Heart right ventricle (tissue), 16 donors: ENCODE data around the gene HYCC1. TPM values are rescaled to one million over a fixed set of nuclear protein-coding genes. Genes with fewer than 3 reads are reported as not detected.

Experiments used
- ATAC-seq, 8 donors: fragments of 200-7000 bp; cut with Tn5 transposase; one replicate each; pipeline ENCODE4 v1.9.1; 2020; ENCODE audit warnings: mild to moderate bottlenecking in 8 of 8, moderate library complexity in 8 of 8, moderate number of reproducible peaks in 1 of 8
- DNase-seq, 2 donors: peaks; one replicate each; pipeline ENCODE4 v3.0.0-alpha.2; 2020
- H3K27ac ChIP-seq, 10 donors: fragments of 200-600 bp; sonication (generic) in 2 of 10; one replicate each; pipeline versions ENCODE4 v1.5.0 to v1.8.0; 2020 to 2022; ENCODE audit warnings: mild to moderate bottlenecking in 3 of 10
- H3K27me3 ChIP-seq, 7 donors: fragments of 200-600 bp; one replicate each; pipeline ENCODE4 v1.8.0; 2021 to 2022; ENCODE audit warnings: mild to moderate bottlenecking in 2 of 7
- H3K36me3 ChIP-seq, 9 donors: fragments of 200-600 bp; sonication (generic) in 1 of 9; one replicate each; pipeline versions ENCODE4 v1.5.0 to v1.8.0; 2020 to 2022; ENCODE audit warnings: mild to moderate bottlenecking in 2 of 9
- H3K4me1 ChIP-seq, 9 donors: fragments of 200-600 bp; sonication (generic) in 1 of 9; one replicate each; pipeline versions ENCODE4 v1.5.0 to v1.8.0; 2020 to 2022; ENCODE audit warnings: mild to moderate bottlenecking in 4 of 9
- H3K4me3 ChIP-seq, 10 donors: fragments of 200-600 bp; sonication (generic) in 2 of 10; one replicate each; pipeline versions ENCODE4 v1.5.0 to v1.8.0; 2020 to 2022; ENCODE audit warnings: mild to moderate bottlenecking in 7 of 10, moderate library complexity in 2 of 10
- H3K9me3 ChIP-seq, 11 donors: fragments of 200-600 bp in 10 of 11; sonication (generic) in 2 of 11; one replicate each; pipeline versions ENCODE4 v1.5.0 to v1.8.0; 2013 to 2022; ENCODE audit warnings: mild to moderate bottlenecking in 2 of 11, control low read depth in 1 of 11, moderate library complexity in 1 of 11
- WGBS, 2 donors: extraction: QIAGEN DNeasy Blood & Tissue Kit; methylation state at CpG; one replicate each; pipeline ENCODE4 v1.1.7; 2013; ENCODE audit warnings: inconsistent platforms in 1 of 2; 5-methylcytosine and 5-hydroxymethylcytosine counted together
- intact Hi-C, 10 donors: fragments of 100-400 bp; cut with DNase I; formaldehyde crosslinking; loops; one replicate each; pipeline versions ENCODE4 v1.11.1 to v1.14.2; 2022
- polyA plus RNA-seq, 2 donors: library from polyadenylated mRNA; stranded (reverse); fragments of 200-250 nt; gene quantifications; one replicate each; pipeline ENCODE4 v1.2.3, GENCODE V29; 2013
- total RNA-seq, 10 donors: library from RNA; stranded (reverse); fragmentation: NEBNext Ultra II Directional in 3 of 10; extraction: Animal tissue kit (Norgen Biotek cat#: 25700) in 3 of 10; gene quantifications; one replicate each; pipeline versions ENCODE4 v1.2.1 to v1.2.4, GENCODE V29; 2021 to 2023
- TF ChIP-seq, protein P1 (sequence below), 9 donors: fragments of 200-600 bp; sonication (generic) in 2 of 9; IDR thresholded peaks; one replicate each; pipeline versions ENCODE4 v1.5.0 to v1.8.0; 2021 to 2022; ENCODE audit warnings: antibody characterized with exemption in 9 of 9, mild to moderate bottlenecking in 5 of 9, moderate library complexity in 1 of 9
- donor health status: Arrhythmogenic right ventricular cardiomyopathy.
- donor health status: ischemic (EF 13 %, LVEDD 7.1; RV severe dilation, severe dysfunction).
- donor health status: healthy with polysubstance abuse.
- donor health status: DM: no; HTN: yes; CAD: no.
- donor health status: DM: no; HTN: no; CAD: no.
- donor health status: ischemic (EF 25% LVEDD 6.9; RV normal size, moderate dysfunction).
- donor health status: ischemic (EF 25% LVEDD 5.7; RV mildly dilated, moderate dysfunction).
- donor health status: healthy.
- donor health status: DM: yes; HTN: yes; CAD: no.
- donor health status: Ischemic cardiomyopathy.
- donor health status: ischemic (EF 35%, LVEDD 5.7; RV mildly dilated, moderate dysfunction).
- donor health status: nonischemic (EF 11% LVEDD 7.7; RV severe dilation, severe dysfunction).
- donor health status: DM: yes; HTN: yes; CAD: no.
- donor health status: PGD.
- donor health status: ischemic (EF 29% LVEDD 5.4; RV normal size, mild dysfunction).
- donor health status: nonischemic (EF 23%, LVEDD 6.1; RV moderate dilation, normal function).

Gene HYCC1
- total and polyA plus RNA-seq, 12 donors: 5.9 to 39.6 (median 33.2) TPM

DNA sequence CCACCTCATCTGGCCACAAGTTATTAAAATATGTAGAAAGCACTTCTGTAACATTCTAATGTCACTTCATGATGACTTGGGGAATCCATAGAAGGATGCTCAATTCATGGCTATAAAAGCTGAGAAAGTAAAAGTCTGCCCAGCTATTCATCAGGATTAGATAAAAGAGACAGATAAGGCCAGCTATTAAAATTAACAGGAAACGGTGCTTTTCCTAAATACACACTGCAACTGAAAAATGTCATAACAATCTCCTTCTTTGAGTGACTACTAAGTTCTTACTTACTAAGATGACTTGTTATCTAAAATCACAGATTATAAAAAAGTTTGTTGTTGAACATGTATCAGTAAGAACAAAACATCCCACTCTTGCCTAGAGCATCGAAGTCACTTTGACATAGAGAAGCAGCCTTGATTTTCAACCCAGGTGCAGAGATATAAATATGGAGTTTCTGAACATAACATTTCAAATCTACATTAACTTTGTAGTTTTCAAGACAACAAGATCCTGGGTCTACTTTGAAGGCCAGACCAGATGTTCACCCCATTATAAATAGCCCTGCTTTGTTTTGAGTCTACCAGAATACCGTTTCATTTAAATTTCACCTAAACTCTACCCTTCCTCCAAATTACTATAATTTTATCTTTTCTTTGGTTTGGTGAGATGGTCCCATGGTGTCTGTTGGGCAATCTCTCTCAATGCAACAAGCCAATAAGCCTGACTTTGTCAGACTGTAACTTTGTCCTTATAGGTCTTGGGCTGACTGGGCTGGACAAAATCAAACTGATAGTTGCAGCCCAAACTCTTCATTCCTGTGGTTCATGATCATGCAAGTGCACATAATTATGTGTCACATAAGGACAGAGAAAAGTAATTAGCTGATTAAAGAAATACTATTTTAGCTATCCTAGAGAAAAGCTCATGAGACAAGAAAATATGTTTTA lies 24.0 kb downstream of the HYCC1 start:
- Histone ChIP-seq H3K9me3 (no peaks in the 10 kb centered on the region), H3K4me3 (no peak overlapping the region), H3K27ac (no peak overlapping the region), H3K36me3 (peaks cover 0 to 7% (median 0%) of the 10 kb centered on the region in 9 donors), H3K4me1 (peaks cover 0 to 13% (median 0%) of the 10 kb centered on the region in 9 donors), H3K27me3 (no peaks in the 10 kb centered on the region)
- DNase-seq (no peak), ATAC-seq (no peak)
- TF ChIP-seq, protein P1, sequence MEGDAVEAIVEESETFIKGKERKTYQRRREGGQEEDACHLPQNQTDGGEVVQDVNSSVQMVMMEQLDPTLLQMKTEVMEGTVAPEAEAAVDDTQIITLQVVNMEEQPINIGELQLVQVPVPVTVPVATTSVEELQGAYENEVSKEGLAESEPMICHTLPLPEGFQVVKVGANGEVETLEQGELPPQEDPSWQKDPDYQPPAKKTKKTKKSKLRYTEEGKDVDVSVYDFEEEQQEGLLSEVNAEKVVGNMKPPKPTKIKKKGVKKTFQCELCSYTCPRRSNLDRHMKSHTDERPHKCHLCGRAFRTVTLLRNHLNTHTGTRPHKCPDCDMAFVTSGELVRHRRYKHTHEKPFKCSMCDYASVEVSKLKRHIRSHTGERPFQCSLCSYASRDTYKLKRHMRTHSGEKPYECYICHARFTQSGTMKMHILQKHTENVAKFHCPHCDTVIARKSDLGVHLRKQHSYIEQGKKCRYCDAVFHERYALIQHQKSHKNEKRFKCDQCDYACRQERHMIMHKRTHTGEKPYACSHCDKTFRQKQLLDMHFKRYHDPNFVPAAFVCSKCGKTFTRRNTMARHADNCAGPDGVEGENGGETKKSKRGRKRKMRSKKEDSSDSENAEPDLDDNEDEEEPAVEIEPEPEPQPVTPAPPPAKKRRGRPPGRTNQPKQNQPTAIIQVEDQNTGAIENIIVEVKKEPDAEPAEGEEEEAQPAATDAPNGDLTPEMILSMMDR (IDR thresholded peaks at IDR 0.05): no peak
- 73 to 80% methylated on average over 3 of the region's 3 CpGs for WGBS, 2 donors
- intact Hi-C loops: no loop called here

- intact Hi-C loops: no loop called here
- DNase-seq: no peak
- H3K27me3 ChIP-seq: no peaks in the 10 kb centered on the region
- TF ChIP-seq, protein P1 (IDR thresholded peaks at IDR 0.05): no peak
- no peak overlapping the region for H3K27ac ChIP-seq
- no peak for ATAC-seq
- H3K4me1 ChIP-seq: peaks cover 0 to 15% (median 0%) of the 10 kb centered on the region in 9 donors
- no peaks in the 10 kb centered on the region for H3K9me3 ChIP-seq
- H3K36me3 ChIP-seq: peaks cover 0 to 18% (median 0%) of the 10 kb centered on the region in 9 donors
- H3K4me3 ChIP-seq: no peak overlapping the region
- 96 to 97% methylated on average over 5 of the region's 5 CpGs for WGBS, 2 donors
Measured at GRCh38 chr7:22985436-22985835, 28.5 kb downstream of the HYCC1 start.

- Histone ChIP-seq H3K4me3 (no peak overlapping the region), H3K36me3 (peaks cover 0 to 15% (median 0%) of the 10 kb centered on the region in 9 donors), H3K27ac (no peak overlapping the region), H3K4me1 (peaks cover 0 to 11% (median 0%) of the 10 kb centered on the region in 9 donors), H3K9me3 (no peaks in the 10 kb centered on the region), H3K27me3 (no peaks in the 10 kb centered on the region)
- TF ChIP-seq, protein P1 (IDR thresholded peaks at IDR 0.05): no peak
- WGBS, 2 donors: 96 to 99% methylated on average over 6 of the region's 6 CpGs
- intact Hi-C loops: no loop called here
- DNase-seq (no peak), ATAC-seq (no peak)
Measured at GRCh38 chr7:22983257-22983855, 30.6 kb downstream of the HYCC1 start.

GRCh38 chr7:22980422-22980821 lies 33.5 kb downstream of the HYCC1 start:
- H3K4me3 ChIP-seq: no peak overlapping the region
- intact Hi-C loops: no loop called here
- no peaks in the 10 kb centered on the region for H3K9me3 ChIP-seq
- ATAC-seq (peak in 1 of 8 donors; percentile 62), DNase-seq (no peak)
- TF ChIP-seq, protein P1 (IDR thresholded peaks at IDR 0.05): no peak
- H3K27me3 ChIP-seq: no peaks in the 10 kb centered on the region
- peaks cover 0 to 44% (median 7%) of the 10 kb centered on the region in 9 donors for H3K36me3 ChIP-seq
- peak overlapping the region in 1 of 10 donors; percentile 10 for H3K27ac ChIP-seq
- H3K4me1 ChIP-seq: peaks cover 0 to 11% (median 0%) of the 10 kb centered on the region in 9 donors
- WGBS, 2 donors: 85 to 95% methylated on average over 3 of the region's 3 CpGs
